ENCODE measurements around the gene B3GAT2.

The B3GAT2 gene

GRCh38 chr6:70841112-70841511 is 115.7 kb downstream of the B3GAT2 start:
- no peak for DNase-seq (ENCODE audit: low read depth)

- no peak for DNase-seq (ENCODE audit: low read depth)
Observed at GRCh38 chr6:70839286-70840266, 117.3 kb downstream of the B3GAT2 start.

- no peak for DNase-seq (ENCODE audit: low read depth)
Observed at GRCh38 chr6:70838907-70839285, 118.0 kb downstream of the B3GAT2 start.

- no peak for DNase-seq (ENCODE audit: low read depth)
Observed at GRCh38 chr6:70834520-70834919, 122.3 kb downstream of the B3GAT2 start.

- DNase-seq (ENCODE audit: low read depth) = no peak
Observed at GRCh38 chr6:70831427-70831826, 125.4 kb downstream of the B3GAT2 start.

GRCh38 chr6:70823651-70824050 is 133.2 kb downstream of the B3GAT2 start:
- no peak for DNase-seq (ENCODE audit: low read depth)

GRCh38 chr6:70821751-70822150 is 135.1 kb downstream of the B3GAT2 start:
- no peak for DNase-seq (ENCODE audit: low read depth)

GRCh38 chr6:70820778-70821177 is 136.1 kb downstream of the B3GAT2 start:
- no peak for DNase-seq (ENCODE audit: low read depth)

GRCh38 chr6:70819646-70820045 is 137.2 kb downstream of the B3GAT2 start:
- no peak for DNase-seq (ENCODE audit: low read depth)

- no peak for DNase-seq (ENCODE audit: low read depth)
Observed at GRCh38 chr6:70813885-70814284, 143.0 kb downstream of the B3GAT2 start.

- no peak for DNase-seq (ENCODE audit: low read depth)
Observed at GRCh38 chr6:70811788-70812187, 145.1 kb downstream of the B3GAT2 start.
